ENCODE measurements around the gene NF2. TPM values are rescaled to one million over a fixed set of nuclear protein-coding genes. Genes with fewer than 3 reads are reported as not detected.

NF2 gene
- total RNA-seq, 1 experiment from 2014 or later, result 50.9 TPM

GRCh38 chr22:29674121-29674520, 70.7 kb downstream of the NF2 start:
- no peak overlapping the region for H3K4ac ChIP-seq (ENCODE audit: low read depth, low read length)
- WGBS (ENCODE audit: extremely low coverage, insufficient read length, low lambda C conversion rate), result no CpG with 5 or more reads among the region's 8 CpGs

More at GRCh38 chr22:29674121-29674520, 70.7 kb downstream of the NF2 start:
- no peak for DNase-seq
- Histone ChIP-seq H2AFZ (ENCODE audit: low read length) (no peak overlapping the region), H2AK5ac (ENCODE audit: insufficient read length, low read length) (no peak overlapping the region), H2BK12ac (ENCODE audit: insufficient read length, low read depth, low read length) (no peak overlapping the region), H3T11ph (ENCODE audit: low read length) (no peak overlapping the region), H3K23me2 (ENCODE audit: insufficient read length, low read depth, low read length, poor library complexity, severe bottlenecking) (no peaks in the 10 kb centered on the region), H3K4me2 (ENCODE audit: insufficient read depth, insufficient read length, low read length) (no peak overlapping the region), H2BK20ac (ENCODE audit: low read depth, low read length, poor library complexity, severe bottlenecking) (no peak overlapping the region), H3K56ac (ENCODE audit: insufficient read length, low read depth, low read length) (no peak overlapping the region), H3K9me3 (ENCODE audit: control insufficient read depth, low read depth, low read length) (no peaks in the 10 kb centered on the region), H3K79me2 (ENCODE audit: insufficient read depth, low read length) (no peaks in the 10 kb centered on the region), H2BK5ac (ENCODE audit: insufficient read length, low read length) (no peak overlapping the region), H4K5ac (ENCODE audit: insufficient read length, low read depth, low read length) (no peak overlapping the region), H3K27me3 (ENCODE audit: insufficient read depth, low read length) (no peaks in the 10 kb centered on the region), H2BK120ac (ENCODE audit: low read depth, low read length, poor library complexity, severe bottlenecking) (no peak overlapping the region), H4K8ac (replicated peaks; ENCODE audit: insufficient read length, low read depth, low read length) (no peak overlapping the region), H3K4me1 (ENCODE audit: insufficient read depth, low read length) (no peaks in the 10 kb centered on the region), H3K18ac (ENCODE audit: insufficient read length, low read depth, low read length) (no peak overlapping the region), H4K20me1 (ENCODE audit: control insufficient read depth, insufficient read depth, insufficient read length) (peaks cover 2% of the 10 kb centered on the region), H4K91ac (ENCODE audit: insufficient read length, low read depth, low read length) (no peak overlapping the region), H3K14ac (ENCODE audit: insufficient read depth, low read length) (no peak overlapping the region), H3K9ac (ENCODE audit: extremely low read depth, insufficient read length, low read length) (no peak overlapping the region), H2BK15ac (ENCODE audit: low read depth, low read length) (no peak overlapping the region), H3K27ac (ENCODE audit: insufficient read length, low read depth, low read length) (no peak overlapping the region), H3K23ac (ENCODE audit: insufficient read length, low read depth, low read length) (no peak overlapping the region), H3K79me1 (ENCODE audit: insufficient read depth, low read depth, low read length, poor library complexity, severe bottlenecking) (no peaks in the 10 kb centered on the region)
- no peak for TF ChIP-seq CTCF (conservative IDR thresholded peaks at IDR 0.05)
- H3K4me3 Mint-ChIP-seq, result no peak overlapping the region
- peaks cover 0 to 3% of the 10 kb centered on the region in 2 experiments; a peak in 1 of 4 replicates for H3K4me1 Mint-ChIP-seq
- peaks cover 14 to 65% (median 42%) of the 10 kb centered on the region in 3 experiments for H3K36me3 Mint-ChIP-seq (ENCODE audit: insufficient read depth in 1 of 3, low read depth in 3 of 3)
- peak overlapping the region in 1 of 3 experiments; percentile 39; a peak in 1 of 7 replicates for H3K27ac Mint-ChIP-seq
- no peaks in the 10 kb centered on the region for H3K27me3 Mint-ChIP-seq (ENCODE audit: low read depth)
- H3K9me3 Mint-ChIP-seq, result no peaks in the 10 kb centered on the region

Data from H9 (cell line).